EH (cell line): ENCODE measurements around the gene IKZF4.
A peak's percentile ranks its signal among the peaks of the same experiment; 100 is the strongest.
"Not testable (repeated sequence)": the region's sequence is repeated elsewhere in the genome, so short reads cannot be mapped to it uniquely, and the experiment has no call there.

Source experiments
- DNase-seq: peaks from one replicate; pipeline ENCODE4 v3.0.0-alpha.2; 2015; ENCODE audit warnings: low read depth

The IKZF4 gene

GRCh38 chr12:55999522-55999921 lies 21.3 kb upstream of the IKZF4 start:
- not testable (repeated sequence) for DNase-seq

GRCh38 chr12:55999999-56000540 lies 20.8 kb upstream of the IKZF4 start:
- not testable (repeated sequence) for DNase-seq

- no peak for DNase-seq
Observed at GRCh38 chr12:56001487-56002100, 19.2 kb upstream of the IKZF4 start.

- not testable (repeated sequence) for DNase-seq
Observed at GRCh38 chr12:56003376-56003775, 17.5 kb upstream of the IKZF4 start.

- DNase-seq: no peak
Observed at GRCh38 chr12:56004211-56004610, 16.6 kb upstream of the IKZF4 start.

- peak; percentile 35 for DNase-seq
Observed at GRCh38 chr12:56007564-56008559, 13.0 kb upstream of the IKZF4 start.

- DNase-seq: no peak
Observed at GRCh38 chr12:56010111-56010570, 10.7 kb upstream of the IKZF4 start.

- DNase-seq: no peak
Observed at GRCh38 chr12:56011509-56012090, 9.2 kb upstream of the IKZF4 start.

GRCh38 chr12:56013482-56013881 lies 7.4 kb upstream of the IKZF4 start:
- no peak for DNase-seq

- DNase-seq: no peak
Observed at GRCh38 chr12:56014205-56014604, 6.6 kb upstream of the IKZF4 start.

- no peak for DNase-seq
Observed at GRCh38 chr12:56017181-56017580, 3.7 kb upstream of the IKZF4 start.

- no peak for DNase-seq
Observed at GRCh38 chr12:56018356-56018755, 2.5 kb upstream of the IKZF4 start.

GRCh38 chr12:56021889-56022497 lies 1.1 kb downstream of the IKZF4 start:
- DNase-seq: no peak

GRCh38 chr12:56028511-56029165 lies 7.8 kb downstream of the IKZF4 start:
- DNase-seq: peak; percentile 7

- peak; percentile 72 for DNase-seq
Observed at GRCh38 chr12:56029166-56029519, 8.3 kb downstream of the IKZF4 start.

- peak; percentile 76 for DNase-seq
Observed at GRCh38 chr12:56029666-56030293, 8.9 kb downstream of the IKZF4 start.

- DNase-seq: no peak
Observed at GRCh38 chr12:56031987-56032386, 11.1 kb downstream of the IKZF4 start.

- no peak for DNase-seq
Observed at GRCh38 chr12:56034586-56035332, 13.9 kb downstream of the IKZF4 start.

- DNase-seq: no peak
Observed at GRCh38 chr12:56037161-56037560, 16.3 kb downstream of the IKZF4 start.

GRCh38 chr12:56038022-56038655 lies 17.3 kb downstream of the IKZF4 start:
- DNase-seq: no peak
